Nephron progenitor cell (in vitro differentiated cells): ENCODE results near the gene IL1RL2.
A peak's percentile ranks its signal among the peaks of the same experiment; 100 is the strongest.

Source experiments
- DNase-seq: peaks from one replicate; pipeline ENCODE4 v3.0.0; 2021
- H3K27ac Mint-ChIP-seq: 2 replicates; pipeline ENCODE4 v1.8.0; 2021; ENCODE audit warnings: mild to moderate bottlenecking, moderate library complexity, mixed read lengths
- H3K27me3 Mint-ChIP-seq: 2 replicates; pipeline ENCODE4 v1.8.0; 2021; ENCODE audit warnings: mild to moderate bottlenecking, low read depth, mixed read lengths; ENCODE audit not compliant: poor library complexity
- H3K36me3 Mint-ChIP-seq: 2 replicates; pipeline ENCODE4 v1.8.0; 2021; ENCODE audit warnings: low read depth, mixed read lengths
- H3K4me1 Mint-ChIP-seq: 2 replicates; pipeline ENCODE4 v1.8.0; 2021; ENCODE audit warnings: mixed read lengths
- H3K4me3 Mint-ChIP-seq: 2 replicates; pipeline ENCODE4 v1.8.0; 2021; ENCODE audit warnings: mild to moderate bottlenecking, moderate library complexity, mixed read lengths
- H3K9me3 Mint-ChIP-seq: 2 replicates; pipeline ENCODE4 v1.8.0; 2021; ENCODE audit warnings: mild to moderate bottlenecking, moderate library complexity, mixed read lengths
- CTCF ChIP-seq: fragments of 200-600 bp; sonication (generic); IDR thresholded peaks from 2 replicates; pipeline ENCODE4 v1.5.0; 2021; ENCODE audit warnings: antibody characterized with exemption

The IL1RL2 gene

GRCh38 chr2:102186791-102187495 lies at the start of gene IL1RL2:
Gene IL1RL2 (plus strand): TSS chr2:102187023. CDS start chr2:102187868, 845 bp downstream.
- Mint-ChIP-seq H3K27ac (no peak within 1 kb of the TSS), H3K4me1 (peaks cover 12% of the 10 kb centered on the region), H3K27me3 (peaks cover 45% of the 10 kb centered on the region), H3K4me3 (peak within 1 kb of the TSS; percentile 80), H3K9me3 (peaks cover 16% of the 10 kb centered on the region), H3K36me3 (peaks cover 4% of the 10 kb centered on the region)
- no peak for TF ChIP-seq CTCF
- DNase-seq: no peak

GRCh38 chr2:102137138-102137537 lies 49.7 kb upstream of the IL1RL2 start:
- no peak overlapping the region for H3K4me3 Mint-ChIP-seq
- peaks cover 15% of the 10 kb centered on the region for H3K9me3 Mint-ChIP-seq
- peaks cover 20% of the 10 kb centered on the region for H3K4me1 Mint-ChIP-seq
- peaks cover 18% of the 10 kb centered on the region for H3K27me3 Mint-ChIP-seq
- DNase-seq: no peak
- peaks cover 5% of the 10 kb centered on the region for H3K36me3 Mint-ChIP-seq
- H3K27ac Mint-ChIP-seq: no peak overlapping the region
- no peak for TF ChIP-seq CTCF

- H3K36me3 Mint-ChIP-seq: no peaks in the 10 kb centered on the region
- peaks cover 13% of the 10 kb centered on the region for H3K9me3 Mint-ChIP-seq
- DNase-seq: no peak
- no peak for TF ChIP-seq CTCF
- no peak overlapping the region for H3K27ac Mint-ChIP-seq
- H3K4me1 Mint-ChIP-seq: peaks cover 27% of the 10 kb centered on the region
- no peak overlapping the region for H3K4me3 Mint-ChIP-seq
- H3K27me3 Mint-ChIP-seq: peaks cover 23% of the 10 kb centered on the region
These were observed 48.5 kb upstream of the IL1RL2 start for GRCh38 chr2:102138331-102138730.

- Mint-ChIP-seq H3K27me3 (peaks cover 20% of the 10 kb centered on the region), H3K27ac (no peak overlapping the region), H3K36me3 (peaks cover 6% of the 10 kb centered on the region), H3K9me3 (peaks cover 19% of the 10 kb centered on the region), H3K4me3 (no peak overlapping the region), H3K4me1 (peaks cover 27% of the 10 kb centered on the region)
- no peak for TF ChIP-seq CTCF
- no peak for DNase-seq
These were observed 47.0 kb upstream of the IL1RL2 start for GRCh38 chr2:102139851-102140250.

- Mint-ChIP-seq H3K9me3 (peaks cover 24% of the 10 kb centered on the region), H3K36me3 (peaks cover 11% of the 10 kb centered on the region), H3K27me3 (peaks cover 20% of the 10 kb centered on the region), H3K27ac (no peak overlapping the region), H3K4me1 (peaks cover 27% of the 10 kb centered on the region), H3K4me3 (peak overlapping the region; percentile 69)
- no peak for TF ChIP-seq CTCF
- no peak for DNase-seq
These were observed 46.4 kb upstream of the IL1RL2 start for GRCh38 chr2:102140377-102140776.
